HepG2 (cell line): ENCODE measurements around the gene NEIL3. TPM values are rescaled to one million over a fixed set of nuclear protein-coding genes. Genes with fewer than 3 reads are reported as not detected.

Source experiments
- ATAC-seq: fragments of 200-7000 bp; cut with Tn5 transposase; 3 replicates; pipeline ENCODE4 v1.9.1; 2020; ENCODE audit warnings: mild to moderate bottlenecking, moderate library complexity
- BruUV-seq: library from RNA; stranded (reverse); fragments of 400-500 nt; replicated peaks from 2 replicates; lab custom pipeline; 2021; lab: Mats Ljungman, UMichigan
- CTCF ChIA-PET: fragments of 300-600 bp; formaldehyde crosslinking; extraction: SDS; loops from one replicate; lab custom pipeline; 2021; ENCODE audit warnings: low total read pairs, inconsistent platforms, low intra/inter-chr PET ratio; lab: Yijun Ruan, JAX
- POLR2A ChIA-PET: fragments of 350-600 bp; sonication (Branson Sonifier 250); formaldehyde crosslinking; loops from one replicate; lab custom pipeline; 2020; ENCODE audit warnings: antibody characterized with exemption, inconsistent platforms; lab: Yijun Ruan, JAX
- DNase-seq: peaks from one replicate; pipeline ENCODE4 v3.0.0-alpha.2; 2015; ENCODE audit warnings: low spot score
- FAIRE-seq: peaks from 3 replicates; lab custom pipeline; 2011; peaks lifted over from hg19 to GRCh38; lab: Jason Lieb, UNC
- H2AFZ ChIP-seq: one replicate; pipeline ENCODE4 v1.6.1; 2011; ENCODE audit warnings: low read length, inconsistent platforms
- H3K27ac ChIP-seq: fragments of 300-600 bp; 3 replicates; pipeline ENCODE4 v1.8.0; 2011; ENCODE audit warnings: mixed run types, mild to moderate bottlenecking, mixed read lengths, low read length, inconsistent platforms; ENCODE audit not compliant: insufficient read depth; ENCODE audit errors: extremely low read length
- H3K27me3 ChIP-seq, 2 experiments: fragments of 200-600 bp in 1 of 2; 2 replicates in 1 of 2; 3 replicates in 1 of 2; pipeline versions ENCODE4 v1.6.0 to v1.8.0; 2011; ENCODE audit warnings: low read length in 2 of 2, mild to moderate bottlenecking in 2 of 2, moderate library complexity in 2 of 2, inconsistent platforms in 1 of 2; ENCODE audit not compliant: insufficient read depth in 2 of 2, control insufficient read depth in 1 of 2
- H3K36me3 ChIP-seq, 2 experiments: fragments of 200-600 bp in 1 of 2; replicated peaks in 1 of 2; 2 replicates in 1 of 2; 3 replicates in 1 of 2; pipeline versions ENCODE4 v1.5.1 to v1.8.0; 2011; ENCODE audit warnings: low read length in 2 of 2, inconsistent platforms in 1 of 2; ENCODE audit not compliant: insufficient read depth in 2 of 2, control insufficient read depth in 1 of 2
- H3K4me1 ChIP-seq: 2 replicates; pipeline ENCODE4 v1.5.1; 2012; ENCODE audit warnings: low read length, inconsistent platforms; ENCODE audit not compliant: insufficient read depth
- H3K4me2 ChIP-seq: 2 replicates; pipeline ENCODE4 v1.6.0; 2011; ENCODE audit warnings: low read depth, low read length, inconsistent platforms
- H3K4me3 ChIP-seq, 3 experiments: fragments of 200-600 bp in 1 of 3; sonication (generic), shearing (Covaris generic) in 1 of 3; replicated peaks in 1 of 3; 2 replicates each; pipeline ENCODE4 v1.5.1; 2011 to 2016; ENCODE audit warnings: low read length in 3 of 3, inconsistent platforms in 2 of 3, low read depth in 2 of 3, mild to moderate bottlenecking in 2 of 3, control low read depth in 1 of 3, mixed read lengths in 1 of 3; ENCODE audit not compliant: insufficient read depth in 1 of 3
- H3K79me2 ChIP-seq: one replicate; pipeline ENCODE4 v1.6.1; 2011; ENCODE audit warnings: low read length, inconsistent platforms; ENCODE audit not compliant: insufficient read depth
- H3K9ac ChIP-seq: 2 replicates; pipeline ENCODE4 v1.6.0; 2011; ENCODE audit warnings: mild to moderate bottlenecking, low read depth, low read length, inconsistent platforms; ENCODE audit not compliant: insufficient read depth
- H3K9me3 ChIP-seq: 2 replicates; pipeline ENCODE4 v1.5.1; 2012; ENCODE audit warnings: mild to moderate bottlenecking, low read length
- H4K20me1 ChIP-seq: 2 replicates; pipeline ENCODE4 v1.6.0; 2011; ENCODE audit warnings: inconsistent platforms, mild to moderate bottlenecking, low read length, moderate library complexity; ENCODE audit not compliant: insufficient read depth
- DMAP1 ChIP-seq: IDR thresholded peaks from 2 replicates; pipeline ENCODE4 v1.6.1; 2016
- FOXK2 ChIP-seq: fragments of 450-650 bp; IDR thresholded peaks from 2 replicates; pipeline ENCODE4 v1.6.1; 2016
- HOXA3 ChIP-seq: sonication (generic); formaldehyde crosslinking; IDR thresholded peaks from 2 replicates; pipeline ENCODE4 v1.5.0; 2020; ENCODE audit warnings: missing genetic modification reagents
- KMT2A ChIP-seq: sonication (generic); formaldehyde crosslinking; IDR thresholded peaks from 2 replicates; pipeline ENCODE4 v1.4.0; 2020; ENCODE audit warnings: missing genetic modification reagents
- MED1 ChIP-seq: sonication (generic); formaldehyde crosslinking; IDR thresholded peaks from 2 replicates; pipeline ENCODE4 v1.4.0; 2020; ENCODE audit warnings: missing genetic modification reagents
- NFATC3 ChIP-seq: sonication (generic); formaldehyde crosslinking; IDR thresholded peaks from 2 replicates; pipeline ENCODE4 v1.5.1; 2020; ENCODE audit warnings: mild to moderate bottlenecking, missing genetic modification reagents
- POLR2A ChIP-seq, 2 experiments: IDR thresholded peaks; 2 replicates each; pipeline ENCODE4 v1.6.1; 2011; ENCODE audit warnings: low read depth in 2 of 2, low read length in 2 of 2, mild to moderate bottlenecking in 1 of 2, moderate library complexity in 1 of 2; ENCODE audit not compliant: insufficient read depth in 1 of 2
- RBFOX2 ChIP-seq: fragments of 200-400 bp; formaldehyde crosslinking; IDR thresholded peaks from 2 replicates; pipeline ENCODE4 v1.6.1; 2017; ENCODE audit warnings: low read depth, mild to moderate bottlenecking, low read length
- RFXANK ChIP-seq: IDR thresholded peaks from 2 replicates; pipeline ENCODE4 v1.6.1; 2016
- RXRA ChIP-seq: sonication (generic); formaldehyde crosslinking; IDR thresholded peaks from 2 replicates; pipeline ENCODE4 v1.5.1; 2020; ENCODE audit warnings: missing genetic modification reagents
- SP4 ChIP-seq: sonication (generic); formaldehyde crosslinking; IDR thresholded peaks from 2 replicates; pipeline ENCODE4 v1.8.1; 2023; ENCODE audit warnings: mild to moderate bottlenecking, missing genetic modification reagents
- TCF7L2 ChIP-seq: IDR thresholded peaks from 2 replicates; pipeline ENCODE4 v1.6.1; 2011; ENCODE audit warnings: mild to moderate bottlenecking, low read depth, low read length, moderate library complexity
- TFAP4 ChIP-seq: sonication (generic); IDR thresholded peaks from 2 replicates; pipeline ENCODE4 v1.6.1; 2016; ENCODE audit warnings: low read depth, borderline replicate concordance
- ZBTB3 ChIP-seq: sonication (generic); formaldehyde crosslinking; IDR thresholded peaks from 2 replicates; pipeline ENCODE4 v1.4.0; 2020; ENCODE audit warnings: low read depth, mild to moderate bottlenecking, moderate library complexity, missing genetic modification reagents, borderline replicate concordance
- ZNF232 ChIP-seq: sonication (generic); formaldehyde crosslinking; IDR thresholded peaks from 2 replicates; pipeline ENCODE4 v1.4.0; 2020; ENCODE audit warnings: missing genetic modification reagents, borderline replicate concordance
- ZNF430 ChIP-seq: sonication (generic); formaldehyde crosslinking; IDR thresholded peaks from 2 replicates; pipeline ENCODE4 v1.9.0; 2021; ENCODE audit warnings: mild to moderate bottlenecking, missing genetic modification reagents
- ZNF605 ChIP-seq: sonication (generic); formaldehyde crosslinking; IDR thresholded peaks from 2 replicates; pipeline ENCODE4 v1.8.0; 2022; ENCODE audit warnings: mild to moderate bottlenecking, missing genetic modification reagents
- WGBS: methylation state at CpG from one replicate; pipeline ENCODE4 v1.1.6; 2017; ENCODE audit warnings: low lambda C conversion rate; 5-methylcytosine and 5-hydroxymethylcytosine counted together
- in situ Hi-C: cut with HindIII; loops from 2 replicates; pipeline ENCODE4 v1.10.0; 2017; ENCODE audit warnings: low pct_unique_long_range_greater_than_20kb; ENCODE audit not compliant: extremely low pct_ligation_motif_present
- intact Hi-C: fragments of 100-400 bp; cut with micrococcal nuclease; formaldehyde crosslinking; loops from one replicate; pipeline ENCODE4 v1.10.0; 2022; ENCODE audit not compliant: unreplicated experiment
- polyA plus RNA-seq, 8 experiments: library from polyadenylated mRNA; depleted of rRNA in 3 of 8; stranded (reverse) in 7 of 8; unstranded in 1 of 8; fragments of >200 nt; fragmentation: Illumina TruSeq in 4 of 8; extraction: Trizol in 4 of 8; gene quantifications; 2 replicates each; pipeline versions ENCODE4 v1.2.1 to v1.2.3, GENCODE V29; 2011 to 2016; ENCODE audit warnings: low read depth in 4 of 8, missing spikeins in 1 of 8, mixed read lengths in 1 of 8; ENCODE audit not compliant: insufficient read depth in 1 of 8
- total RNA-seq, 5 experiments: library from RNA; depleted of rRNA; stranded (reverse); fragments of >200 nt; fragmentation: Illumina TruSeq; extraction: Trizol; gene quantifications; 2 replicates each; pipeline ENCODE4 v1.2.3, GENCODE V29; 2016; ENCODE audit warnings: low read depth in 1 of 5
- TF ChIP-seq, protein P1 (sequence below): sonication (generic); formaldehyde crosslinking; IDR thresholded peaks from 2 replicates; pipeline ENCODE4 v1.8.1; 2023; ENCODE audit warnings: mild to moderate bottlenecking, missing genetic modification reagents
- TF ChIP-seq, protein P2 (sequence below): sonication (generic); formaldehyde crosslinking; IDR thresholded peaks from 2 replicates; pipeline ENCODE4 v1.4.0; 2020; ENCODE audit warnings: mild to moderate bottlenecking, missing genetic modification reagents

NEIL3 gene
- total and polyA plus RNA-seq, 2 of the 13 experiments (the other 11 are each of a cell fraction or from before 2014, with no cell fraction given): 3.5 to 8.4 TPM

GRCh38 chr4:177315767-177316464 lies 6.2 kb downstream of the NEIL3 start:
- in situ Hi-C loops (no loop called here), intact Hi-C loops (no loop called here)
- no peak for ATAC-seq
- H4K20me1 ChIP-seq: no peaks in the 10 kb centered on the region
- no peak for TF ChIP-seq ZBTB3 (CRISPR knock-in tag)
- no peak for TF ChIP-seq MED1 (CRISPR knock-in tag)
- TF ChIP-seq NFATC3 (CRISPR knock-in tag): no peak
- no peak for TF ChIP-seq TFAP4
- TF ChIP-seq POLR2A (IDR thresholded peaks at IDR 0.05; ENCODE audit: insufficient read depth in 1 of 2, low read depth in 2 of 2, low read length in 2 of 2): no peak
- no peak for TF ChIP-seq SP4 (CRISPR knock-in tag)
- TF ChIP-seq TCF7L2: no peak
- TF ChIP-seq ZNF430 (CRISPR knock-in tag): no peak
- no peak overlapping the region for H3K9ac ChIP-seq
- H3K4me1 ChIP-seq: peaks cover 9% of the 10 kb centered on the region
- no peak for FAIRE-seq
- H3K27me3 ChIP-seq: no peaks in the 10 kb centered on the region
- CTCF ChIA-PET: no interaction called here
- no peak for DNase-seq
- no peak overlapping the region for H3K4me3 ChIP-seq
- no peak overlapping the region for H2AFZ ChIP-seq
- H3K79me2 ChIP-seq: no peaks in the 10 kb centered on the region
- H3K27ac ChIP-seq: no peak overlapping the region
- BruUV-seq: no TSS peak
- POLR2A ChIA-PET: no interaction called here
- 91% methylated on average over 4 of the region's 4 CpGs for WGBS
- no peaks in the 10 kb centered on the region for H3K36me3 ChIP-seq
- H3K4me2 ChIP-seq: no peak overlapping the region
- H3K9me3 ChIP-seq: no peaks in the 10 kb centered on the region

GRCh38 chr4:177320721-177321120 lies 11.0 kb downstream of the NEIL3 start:
- no peak overlapping the region for H3K27ac ChIP-seq
- H3K27me3 ChIP-seq: no peaks in the 10 kb centered on the region
- no peak overlapping the region for H3K4me3 ChIP-seq
- H2AFZ ChIP-seq: no peak overlapping the region
- ChIA-PET CTCF (no interaction called here), POLR2A (no interaction called here)
- no peak overlapping the region for H3K4me2 ChIP-seq
- no peak overlapping the region for H3K9ac ChIP-seq
- ATAC-seq (no peak), FAIRE-seq (no peak), DNase-seq (no peak)
- no TSS peak for BruUV-seq
- H4K20me1 ChIP-seq: no peaks in the 10 kb centered on the region
- no peaks in the 10 kb centered on the region for H3K9me3 ChIP-seq
- no peaks in the 10 kb centered on the region for H3K79me2 ChIP-seq
- in situ Hi-C loops: no loop called here
- WGBS: 96% methylated on average over 5 of the region's 5 CpGs
- no peaks in the 10 kb centered on the region for H3K4me1 ChIP-seq
- no peaks in the 10 kb centered on the region for H3K36me3 ChIP-seq
- intact Hi-C loops: no loop called here
- TF ChIP-seq RXRA (no peak), DMAP1 (CRISPR knock-in tag) (no peak), RBFOX2 (no peak), ZNF232 (no peak), RFXANK (CRISPR knock-in tag) (no peak), ZNF605 (CRISPR knock-in tag) (no peak), HOXA3 (no peak), KMT2A (no peak), FOXK2 (no peak)
- TF ChIP-seq, protein P1, sequence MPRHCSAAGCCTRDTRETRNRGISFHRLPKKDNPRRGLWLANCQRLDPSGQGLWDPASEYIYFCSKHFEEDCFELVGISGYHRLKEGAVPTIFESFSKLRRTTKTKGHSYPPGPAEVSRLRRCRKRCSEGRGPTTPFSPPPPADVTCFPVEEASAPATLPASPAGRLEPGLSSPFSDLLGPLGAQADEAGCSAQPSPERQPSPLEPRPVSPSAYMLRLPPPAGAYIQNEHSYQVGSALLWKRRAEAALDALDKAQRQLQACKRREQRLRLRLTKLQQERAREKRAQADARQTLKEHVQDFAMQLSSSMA: no peak
- TF ChIP-seq, protein P2, sequence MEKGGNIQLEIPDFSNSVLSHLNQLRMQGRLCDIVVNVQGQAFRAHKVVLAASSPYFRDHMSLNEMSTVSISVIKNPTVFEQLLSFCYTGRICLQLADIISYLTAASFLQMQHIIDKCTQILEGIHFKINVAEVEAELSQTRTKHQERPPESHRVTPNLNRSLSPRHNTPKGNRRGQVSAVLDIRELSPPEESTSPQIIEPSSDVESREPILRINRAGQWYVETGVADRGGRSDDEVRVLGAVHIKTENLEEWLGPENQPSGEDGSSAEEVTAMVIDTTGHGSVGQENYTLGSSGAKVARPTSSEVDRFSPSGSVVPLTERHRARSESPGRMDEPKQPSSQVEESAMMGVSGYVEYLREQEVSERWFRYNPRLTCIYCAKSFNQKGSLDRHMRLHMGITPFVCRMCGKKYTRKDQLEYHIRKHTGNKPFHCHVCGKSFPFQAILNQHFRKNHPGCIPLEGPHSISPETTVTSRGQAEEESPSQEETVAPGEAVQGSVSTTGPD (CRISPR knock-in tag): no peak
